Measurements from ENCODE around the gene AOPEP. TPM values are rescaled to one million over a fixed set of nuclear protein-coding genes. Genes with fewer than 3 reads are reported as not detected.

AOPEP gene
- total RNA-seq, 1 experiment from 2014 or later: 32.4 TPM

GRCh38 chr9:94977416-94977815 is 250.9 kb downstream of the AOPEP start:
- H3K4me1 Mint-ChIP-seq (ENCODE audit: insufficient read depth, unreplicated experiment): no peaks in the 10 kb centered on the region
- ChIA-PET CTCF (interaction anchor here (0.6 kb wide), 1 partner anchor 9 kb away, joined by 3 read pairs; no protein-coding TSS in a partner anchor), POLR2A (interaction anchor here (1.1 to 1.7 kb wide), 2 partner anchors 10 to 26 kb away, joined by 4 to 6 read pairs; no protein-coding TSS in a partner anchor)
- no peak for TF ChIP-seq CTCF (IDR thresholded peaks at IDR 0.05; ENCODE audit: unreplicated experiment)
- H3K27me3 Mint-ChIP-seq (ENCODE audit: insufficient read depth, unreplicated experiment): no peaks in the 10 kb centered on the region
- no peak overlapping the region for H3K27ac Mint-ChIP-seq (ENCODE audit: low read depth, unreplicated experiment)
- no peak overlapping the region for H3K4me3 Mint-ChIP-seq (ENCODE audit: unreplicated experiment)
- DNase-seq (ENCODE audit: unreplicated experiment): no peak
- no peaks in the 10 kb centered on the region for H3K9me3 Mint-ChIP-seq (ENCODE audit: unreplicated experiment)
- intact Hi-C loops (cut with micrococcal nuclease): no loop called here
- no TSS peak for BruUV-seq (replicated peaks)
- H3K36me3 Mint-ChIP-seq (ENCODE audit: insufficient read depth, unreplicated experiment): no peaks in the 10 kb centered on the region

GRCh38 chr9:94979904-94980507 is 253.5 kb downstream of the AOPEP start:
- Mint-ChIP-seq H3K4me3 (ENCODE audit: unreplicated experiment) (no peak overlapping the region), H3K4me1 (ENCODE audit: insufficient read depth, unreplicated experiment) (no peaks in the 10 kb centered on the region), H3K27ac (ENCODE audit: low read depth, unreplicated experiment) (no peak overlapping the region), H3K9me3 (ENCODE audit: unreplicated experiment) (no peaks in the 10 kb centered on the region), H3K36me3 (ENCODE audit: insufficient read depth, unreplicated experiment) (no peaks in the 10 kb centered on the region), H3K27me3 (ENCODE audit: insufficient read depth, unreplicated experiment) (no peaks in the 10 kb centered on the region)
- POLR2A ChIA-PET: interaction anchor here (0.8 to 1.3 kb wide), 4 partner anchors 8 to 34 kb away, joined by 3 to 5 read pairs (median 4); no protein-coding TSS in a partner anchor
- CTCF ChIA-PET: interaction anchor here (0.6 kb wide), 1 partner anchor 153 kb away, joined by 3 read pairs; no protein-coding TSS in a partner anchor
- TF ChIP-seq CTCF (IDR thresholded peaks at IDR 0.05; ENCODE audit: unreplicated experiment): no peak
- no peak for DNase-seq (ENCODE audit: unreplicated experiment)
- BruUV-seq (replicated peaks): no TSS peak
- intact Hi-C loops (cut with micrococcal nuclease): no loop called here

GRCh38 chr9:94980947-94981722 is 254.6 kb downstream of the AOPEP start:
- Mint-ChIP-seq H3K36me3 (ENCODE audit: insufficient read depth, unreplicated experiment) (peaks cover 1% of the 10 kb centered on the region), H3K9me3 (ENCODE audit: unreplicated experiment) (no peaks in the 10 kb centered on the region), H3K27me3 (ENCODE audit: insufficient read depth, unreplicated experiment) (no peaks in the 10 kb centered on the region), H3K4me3 (ENCODE audit: unreplicated experiment) (no peak overlapping the region), H3K4me1 (ENCODE audit: insufficient read depth, unreplicated experiment) (no peaks in the 10 kb centered on the region), H3K27ac (ENCODE audit: low read depth, unreplicated experiment) (no peak overlapping the region)
- ChIA-PET POLR2A (interaction anchor here (0.7 to 1.3 kb wide), 2 partner anchors 13 to 15 kb away, joined by 3 to 5 read pairs; no protein-coding TSS in a partner anchor), CTCF (no interaction called here)
- no TSS peak for BruUV-seq (replicated peaks)
- no peak for DNase-seq (ENCODE audit: unreplicated experiment)
- no peak for TF ChIP-seq CTCF (IDR thresholded peaks at IDR 0.05; ENCODE audit: unreplicated experiment)
- intact Hi-C loops (cut with micrococcal nuclease): no loop called here

- Mint-ChIP-seq H3K4me1 (ENCODE audit: insufficient read depth, unreplicated experiment) (no peaks in the 10 kb centered on the region), H3K27me3 (ENCODE audit: insufficient read depth, unreplicated experiment) (no peaks in the 10 kb centered on the region), H3K4me3 (ENCODE audit: unreplicated experiment) (no peak overlapping the region), H3K27ac (ENCODE audit: low read depth, unreplicated experiment) (no peak overlapping the region), H3K9me3 (ENCODE audit: unreplicated experiment) (no peaks in the 10 kb centered on the region), H3K36me3 (ENCODE audit: insufficient read depth, unreplicated experiment) (peaks cover 6% of the 10 kb centered on the region)
- TF ChIP-seq CTCF (IDR thresholded peaks at IDR 0.05; ENCODE audit: unreplicated experiment): no peak
- intact Hi-C loops (cut with micrococcal nuclease): no loop called here
- ChIA-PET POLR2A (no interaction called here), CTCF (interaction anchor here (0.6 kb wide), 1 partner anchor 13 kb away, joined by 3 read pairs; no protein-coding TSS in a partner anchor)
- BruUV-seq (replicated peaks): no TSS peak
- DNase-seq (ENCODE audit: unreplicated experiment): no peak
These were observed 255.2 kb downstream of the AOPEP start for GRCh38 chr9:94981723-94982090.

Measured in MCF 10A (cell line).